NK-92 (cell line): ENCODE results near the gene UTP4.

ENCODE experiments used
- DNase-seq: peaks from one replicate; lab custom pipeline; 2025; ENCODE audit not compliant: unreplicated experiment; lab: John Stamatoyannopoulos, UW

The UTP4 gene

GRCh38 chr16:69132424-69133252 is at the start of gene UTP4, which contains the start of gene CHTF8:
TSS of gene UTP4 (plus strand) at chr16:69132649. CDS start at chr16:69133460, 811 bp downstream.
TSS of gene CHTF8 (minus strand) at chr16:69132588. CDS start at chr16:69121458, 11,130 bp downstream.
- DNase-seq, result no peak

- no peak for DNase-seq
These were observed 49.0 kb upstream of the UTP4 start for GRCh38 chr16:69083306-69083941.

- DNase-seq, result no peak
These were observed 48.2 kb upstream of the UTP4 start for GRCh38 chr16:69084289-69084688.

GRCh38 chr16:69085032-69085695 is 47.3 kb upstream of the UTP4 start:
- no peak for DNase-seq

GRCh38 chr16:69087161-69087581 is 45.3 kb upstream of the UTP4 start:
- no peak for DNase-seq

GRCh38 chr16:69088684-69089083 is 43.8 kb upstream of the UTP4 start:
- no peak for DNase-seq

- DNase-seq, result no peak
These were observed 43.1 kb upstream of the UTP4 start for GRCh38 chr16:69089091-69089910.

- no peak for DNase-seq
These were observed 38.5 kb upstream of the UTP4 start for GRCh38 chr16:69093974-69094373.

GRCh38 chr16:69094501-69094900 is 37.9 kb upstream of the UTP4 start:
- DNase-seq, result no peak

- no peak for DNase-seq
These were observed 37.3 kb upstream of the UTP4 start for GRCh38 chr16:69095193-69095592.

GRCh38 chr16:69100071-69100691 is 32.3 kb upstream of the UTP4 start:
- DNase-seq, result no peak

GRCh38 chr16:69105501-69106361 is 26.7 kb upstream of the UTP4 start, which contains the start of gene HAS3:
TSS of gene HAS3 (plus strand) at chr16:69105653. CDS start at chr16:69109396, 3,743 bp downstream.
- DNase-seq, result no peak

- no peak for DNase-seq
These were observed 25.7 kb upstream of the UTP4 start for GRCh38 chr16:69106491-69107315.

- no peak for DNase-seq
These were observed 25.0 kb upstream of the UTP4 start for GRCh38 chr16:69107316-69107962.

- DNase-seq, result no peak
These were observed 24.2 kb upstream of the UTP4 start for GRCh38 chr16:69108064-69108904.

GRCh38 chr16:69108905-69109252 is 23.6 kb upstream of the UTP4 start:
- DNase-seq, result no peak
